NOMO-1 (cell line): ENCODE measurements around the gene AVL9.

Experiments
- DNase-seq, 2 experiments: peaks; one replicate each; lab custom pipeline; 2025; ENCODE audit not compliant: unreplicated experiment in 2 of 2; lab: John Stamatoyannopoulos, UW

Gene AVL9

GRCh38 chr7:32532716-32533115, 37.4 kb downstream of the AVL9 start:
- DNase-seq, result no peak

GRCh38 chr7:32533276-32534029, 38.2 kb downstream of the AVL9 start:
- peak in 1 of 2 experiments; percentile 26 for DNase-seq

GRCh38 chr7:32535162-32535702, 39.9 kb downstream of the AVL9 start:
- DNase-seq, result peak in 1 of 2 experiments; percentile 38

- DNase-seq, result no peak
Observed at GRCh38 chr7:32536016-32536415, 40.7 kb downstream of the AVL9 start.

- DNase-seq, result no peak
Observed at GRCh38 chr7:32536585-32536984, 41.3 kb downstream of the AVL9 start.

GRCh38 chr7:32537760-32538159, 42.5 kb downstream of the AVL9 start:
- DNase-seq, result no peak

- no peak for DNase-seq
Observed at GRCh38 chr7:32539366-32539765, 44.1 kb downstream of the AVL9 start.

- DNase-seq, result no peak
Observed at GRCh38 chr7:32539919-32540531, 44.7 kb downstream of the AVL9 start.

GRCh38 chr7:32542595-32542994, 47.3 kb downstream of the AVL9 start:
- no peak for DNase-seq

- DNase-seq, result peak; percentile 25 to 71
Observed at GRCh38 chr7:32559480-32559879, 64.2 kb downstream of the AVL9 start.

- no peak for DNase-seq
Observed at GRCh38 chr7:32560075-32560474, 64.8 kb downstream of the AVL9 start.

- no peak for DNase-seq
Observed at GRCh38 chr7:32561613-32562012, 66.3 kb downstream of the AVL9 start.

GRCh38 chr7:32564542-32564941, 69.3 kb downstream of the AVL9 start:
- DNase-seq, result no peak

GRCh38 chr7:32569388-32570289, 74.3 kb downstream of the AVL9 start:
- DNase-seq, result no peak

- DNase-seq, result no peak
Observed at GRCh38 chr7:32573110-32573687, 77.9 kb downstream of the AVL9 start.

- no peak for DNase-seq
Observed at GRCh38 chr7:32574626-32575025, 79.3 kb downstream of the AVL9 start.

- DNase-seq, result no peak
Observed at GRCh38 chr7:32577421-32577820, 82.1 kb downstream of the AVL9 start.

GRCh38 chr7:32579776-32580175, 84.5 kb downstream of the AVL9 start:
- DNase-seq, result no peak

- no peak for DNase-seq
Observed at GRCh38 chr7:32580646-32581045, 85.4 kb downstream of the AVL9 start.

- DNase-seq, result peak in 1 of 2 experiments; percentile 24
Observed at GRCh38 chr7:32582036-32582435, 86.7 kb downstream of the AVL9 start.

- no peak for DNase-seq
Observed at GRCh38 chr7:32583791-32584190, 88.5 kb downstream of the AVL9 start.
